ENCODE data around the gene PIN4. TPM values are rescaled to one million over a fixed set of nuclear protein-coding genes. Genes with fewer than 3 reads are reported as not detected.

The PIN4 gene
- total and polyA plus RNA-seq, 2 of the 8 experiments (the other 6 are each of a cell fraction or from before 2014, with no cell fraction given), result 4.8 to 9.4 TPM

DNA sequence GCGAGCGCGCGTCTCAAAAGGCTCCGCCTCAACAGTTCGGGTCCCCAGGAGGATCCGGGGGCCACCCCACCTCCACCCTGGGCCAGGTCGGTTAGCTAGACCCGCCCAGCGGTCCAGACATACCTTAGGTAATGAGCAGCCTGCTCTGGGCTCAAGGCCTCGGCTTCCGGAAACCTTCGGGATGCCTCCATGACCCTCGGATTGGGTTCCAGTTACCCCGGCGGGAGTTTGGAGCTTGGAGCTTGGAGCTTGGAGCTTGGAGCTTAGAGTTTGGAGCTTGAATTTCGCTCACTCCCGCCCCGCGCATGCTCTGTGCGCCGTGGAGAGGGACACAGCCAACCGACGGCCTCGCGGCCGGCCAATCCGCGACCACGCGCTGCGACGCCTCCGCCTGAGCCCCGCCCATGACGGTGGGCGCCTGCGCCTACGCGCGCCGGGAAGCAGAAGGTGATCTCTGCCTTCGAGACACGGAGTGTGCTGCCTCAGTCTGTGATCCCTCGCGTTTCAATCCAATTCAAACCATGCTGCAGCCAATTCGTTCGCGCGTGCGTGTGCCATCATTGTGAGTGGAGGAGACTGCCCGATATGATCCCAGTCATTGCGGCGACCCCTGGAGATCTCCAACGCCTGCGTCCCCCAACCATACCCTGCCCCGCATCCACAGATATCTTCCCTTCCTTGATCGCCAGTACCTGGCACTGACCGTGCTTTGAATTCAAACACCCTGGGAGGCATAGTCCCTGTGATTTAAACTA lies 57.3 kb downstream of the PIN4 start, which contains the start of gene ERCC6L:
ERCC6L (minus strand) TSS at position 307 of the 755 bp plus-strand sequence; CDS start at position 191, 116 bp downstream.
- Histone ChIP-seq H2BK5ac (ENCODE audit: low read depth, low read length) (no peak within 1 kb of the TSS), H3K4me2 (ENCODE audit: insufficient read depth in 1 of 2, low read depth in 2 of 2, low read length in 2 of 2) (peak within 1 kb of the TSS; percentile 77 to 90), H3K4me3 (ENCODE audit: extremely low read depth in 1 of 4, insufficient read depth in 2 of 4, low read depth in 3 of 4, low read length in 4 of 4) (peak within 1 kb of the TSS; percentile 69 to 84 (median 74)), H3K4ac (replicated peaks; ENCODE audit: insufficient read length, low read depth, low read length) (no peak within 1 kb of the TSS), H3K14ac (ENCODE audit: insufficient read length) (no peak within 1 kb of the TSS), H4K5ac (ENCODE audit: insufficient read length, low read depth, low read length) (peak within 1 kb of the TSS; percentile 77), H3K18ac (ENCODE audit: extremely low read depth, low read length) (no peak within 1 kb of the TSS; the same call in none of the 2 replicates), H3K36me3 (ENCODE audit: control insufficient read depth in 2 of 4, insufficient read depth in 4 of 4, low read length in 3 of 4) (peaks cover 0 to 10% (median 2%) of the 10 kb centered on the region in 4 experiments; a peak in 3 of 8 replicates), H4K8ac (ENCODE audit: extremely low read depth, insufficient read depth, low read length) (peak within 1 kb of the TSS; percentile 75), H2BK120ac (replicated peaks; ENCODE audit: low read depth, low read length) (no peak within 1 kb of the TSS), H3K56ac (replicated peaks; ENCODE audit: insufficient read length, low read depth, low read length) (no peak within 1 kb of the TSS), H3K9me3 (ENCODE audit: insufficient read depth in 2 of 2, low read depth in 1 of 2, low read length in 1 of 2) (no peaks in the 10 kb centered on the region), H4K91ac (replicated peaks; ENCODE audit: insufficient read length, low read length) (peak within 1 kb of the TSS; percentile 82), H2BK12ac (ENCODE audit: low read depth, low read length) (no peak within 1 kb of the TSS), H3K4me1 (replicated peaks in 1 of 4; ENCODE audit: control insufficient read depth in 3 of 4, insufficient read depth in 4 of 4, low read length in 3 of 4) (no peaks in the 10 kb centered on the region; a peak in 1 of 7 replicates), H3K9ac (replicated peaks in 1 of 4; ENCODE audit: extremely low read depth in 1 of 4, low read depth in 3 of 4, low read length in 3 of 4) (peak within 1 kb of the TSS; percentile 34 to 87 (median 69)), H3K23me2 (ENCODE audit: low read depth, low read length) (peaks cover 2% of the 10 kb centered on the region; the same call in 1 of the 2 replicates), H3K79me1 (ENCODE audit: low read depth, low read length) (no peaks in the 10 kb centered on the region), H2BK15ac (ENCODE audit: low read length) (no peak within 1 kb of the TSS), H2AK5ac (ENCODE audit: low read depth, low read length) (no peak within 1 kb of the TSS), H2BK20ac (ENCODE audit: low read length) (no peak within 1 kb of the TSS), H3K27ac (ENCODE audit: low read depth, low read length) (peak within 1 kb of the TSS; percentile 20; the same call in 1 of the 2 replicates), H3K27me3 (replicated peaks in 1 of 4; ENCODE audit: control insufficient read depth in 3 of 4, extremely low read depth in 1 of 4, insufficient read depth in 3 of 4, low read length in 3 of 4) (no peaks in the 10 kb centered on the region), H3K79me2 (ENCODE audit: control insufficient read depth in 1 of 2, insufficient read depth in 2 of 2, low read length in 2 of 2) (peaks cover 0 to 22% of the 10 kb centered on the region in 2 experiments; a peak in 2 of 4 replicates), H4K20me1 (replicated peaks in 1 of 2; ENCODE audit: control insufficient read depth in 1 of 2, insufficient read depth in 2 of 2, low read length in 2 of 2) (no peaks in the 10 kb centered on the region), H2AFZ (ENCODE audit: low read length) (peak within 1 kb of the TSS; percentile 84; the same call in 1 of the 2 replicates), H3K23ac (ENCODE audit: insufficient read length) (no peak within 1 kb of the TSS)
- FAIRE-seq, result peak; percentile 71
- ChIA-PET CTCF (ENCODE audit: partially characterized antibody) (no interaction called here), POLR2A (ENCODE audit: partially characterized antibody) (interaction anchor here (0.8 to 5.3 kb wide), 20 partner anchors 8 to 221 kb away, joined by 3 to 27 read pairs (median 4); partner anchors contain the start of genes PIN4 and RPS4X)
- peak; percentile 72 to 84 for DNase-seq (ENCODE audit: low read depth in 1 of 2, low spot score in 2 of 2)
- WGBS, 2 experiments (ENCODE audit: extremely low coverage in 1 of 2, insufficient coverage in 1 of 2, insufficient read length in 1 of 2, insufficient replicate concordance in 2 of 2, low coverage in 1 of 2, low lambda C conversion rate in 2 of 2, missing lambda C conversion rate in 1 of 2), result 1% methylated on average over 42 of the region's 59 CpGs; no CpG with 5 or more reads in 1 of the 2 experiments
- TF ChIP-seq RBBP5 (IDR thresholded peaks at IDR 0.05; ENCODE audit: borderline replicate concordance, low read depth, low read length) (0 out of 2 replicates have a peak, but pooled peaks have one; percentile 47), CBX8 (IDR thresholded peaks at IDR 0.05; ENCODE audit: borderline replicate concordance, low read depth, low read length) (no peak), FOSL1 (IDR thresholded peaks at IDR 0.05; ENCODE audit: insufficient read depth, low read depth, low read length) (no peak), RFX5 (IDR thresholded peaks at IDR 0.05; ENCODE audit: borderline replicate concordance, low read depth, low read length) (no peak), JUN (IDR thresholded peaks at IDR 0.05; ENCODE audit: low read depth, low read length) (no peak), KDM4A (IDR thresholded peaks at IDR 0.05; ENCODE audit: low read depth, low read length, severe bottlenecking) (no peak), TAF7 (optimal IDR thresholded peaks at IDR 0.05; ENCODE audit: borderline replicate concordance, low read depth, low read length) (peak; percentile 79)
- TF ChIP-seq, protein P1, sequence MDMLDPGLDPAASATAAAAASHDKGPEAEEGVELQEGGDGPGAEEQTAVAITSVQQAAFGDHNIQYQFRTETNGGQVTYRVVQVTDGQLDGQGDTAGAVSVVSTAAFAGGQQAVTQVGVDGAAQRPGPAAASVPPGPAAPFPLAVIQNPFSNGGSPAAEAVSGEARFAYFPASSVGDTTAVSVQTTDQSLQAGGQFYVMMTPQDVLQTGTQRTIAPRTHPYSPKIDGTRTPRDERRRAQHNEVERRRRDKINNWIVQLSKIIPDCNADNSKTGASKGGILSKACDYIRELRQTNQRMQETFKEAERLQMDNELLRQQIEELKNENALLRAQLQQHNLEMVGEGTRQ (IDR thresholded peaks at IDR 0.05; ENCODE audit: low read length), result no peak
- TF ChIP-seq, protein P2, sequence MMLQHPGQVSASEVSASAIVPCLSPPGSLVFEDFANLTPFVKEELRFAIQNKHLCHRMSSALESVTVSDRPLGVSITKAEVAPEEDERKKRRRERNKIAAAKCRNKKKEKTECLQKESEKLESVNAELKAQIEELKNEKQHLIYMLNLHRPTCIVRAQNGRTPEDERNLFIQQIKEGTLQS (IDR thresholded peaks at IDR 0.05; ENCODE audit: insufficient read depth, low read depth, low read length), result no peak

All from H1 (cell line).